ENCODE measurements around the gene INTS7. TPM values are rescaled to one million over a fixed set of nuclear protein-coding genes. Genes with fewer than 3 reads are reported as not detected.
"Not testable (repeated sequence)": the region's sequence is repeated elsewhere in the genome, so short reads cannot be mapped to it uniquely, and the experiment has no call there.

INTS7 gene
- polyA plus RNA-seq, 3 donors from 2014 or later = 16.6 to 17.3 (median 17.0) TPM

GRCh38 chr1:212055333-212055732 is 20.0 kb upstream of the INTS7 start:
- no peak for DNase-seq
- H3K27me3 Mint-ChIP-seq (ENCODE audit: low read depth in 3 of 3) = no peaks in the 10 kb centered on the region
- peak overlapping the region in 1 of 5 donors; percentile 0 for H3K4me3 Mint-ChIP-seq
- peaks cover 9 to 23% (median 18%) of the 10 kb centered on the region in 3 donors for H3K36me3 Mint-ChIP-seq
- H3K27ac Mint-ChIP-seq = peak overlapping the region in 1 of 6 donors; percentile 35
- peaks cover 28 to 37% of the 10 kb centered on the region in 2 donors for H3K4me1 Mint-ChIP-seq
- peaks cover 4 to 18% (median 14%) of the 10 kb centered on the region in 6 donors for H3K9me3 Mint-ChIP-seq

DNA sequence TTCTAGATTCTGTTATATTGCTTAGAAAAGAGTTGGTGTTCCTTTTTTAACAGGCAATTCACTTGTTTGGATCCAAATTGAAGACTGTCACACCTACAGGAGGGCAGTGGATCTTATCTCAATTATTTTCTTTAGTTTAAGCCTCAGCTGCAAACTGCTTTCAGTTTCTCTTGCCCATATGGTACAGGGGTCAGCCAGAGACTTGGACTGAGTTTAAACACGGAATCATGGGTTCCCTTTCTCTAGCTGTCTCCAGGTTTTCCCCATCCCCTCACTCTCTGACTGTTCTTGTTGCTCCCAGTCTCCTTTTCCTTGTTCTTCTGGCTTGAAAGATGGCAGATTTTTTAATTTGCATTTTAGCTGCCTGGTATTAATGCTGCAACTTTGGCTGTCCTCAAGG is 18.6 kb upstream of the INTS7 start:
- H3K27me3 Mint-ChIP-seq (ENCODE audit: low read depth in 3 of 3) = no peaks in the 10 kb centered on the region
- DNase-seq = peak in 2 of 3 donors; percentile 6 to 19
- H3K4me3 Mint-ChIP-seq = peak overlapping the region; percentile 18 to 65 (median 38)
- H3K27ac Mint-ChIP-seq = peak overlapping the region in 5 of 6 donors; percentile 51 to 79 (median 72)
- H3K4me1 Mint-ChIP-seq = peaks cover 28 to 37% of the 10 kb centered on the region in 2 donors
- H3K9me3 Mint-ChIP-seq = peaks cover 4 to 18% (median 14%) of the 10 kb centered on the region in 6 donors
- peaks cover 9 to 23% (median 18%) of the 10 kb centered on the region in 3 donors for H3K36me3 Mint-ChIP-seq

- H3K4me1 Mint-ChIP-seq = peaks cover under 1 to 3% of the 10 kb centered on the region in 2 donors
- no peak overlapping the region for H3K4me3 Mint-ChIP-seq
- H3K36me3 Mint-ChIP-seq = no peaks in the 10 kb centered on the region
- H3K27me3 Mint-ChIP-seq (ENCODE audit: low read depth in 3 of 3) = no peaks in the 10 kb centered on the region
- no peak overlapping the region for H3K27ac Mint-ChIP-seq
- no peak for DNase-seq
- H3K9me3 Mint-ChIP-seq = no peaks in the 10 kb centered on the region
Observed at GRCh38 chr1:212045981-212046380, 10.6 kb upstream of the INTS7 start.

DNA sequence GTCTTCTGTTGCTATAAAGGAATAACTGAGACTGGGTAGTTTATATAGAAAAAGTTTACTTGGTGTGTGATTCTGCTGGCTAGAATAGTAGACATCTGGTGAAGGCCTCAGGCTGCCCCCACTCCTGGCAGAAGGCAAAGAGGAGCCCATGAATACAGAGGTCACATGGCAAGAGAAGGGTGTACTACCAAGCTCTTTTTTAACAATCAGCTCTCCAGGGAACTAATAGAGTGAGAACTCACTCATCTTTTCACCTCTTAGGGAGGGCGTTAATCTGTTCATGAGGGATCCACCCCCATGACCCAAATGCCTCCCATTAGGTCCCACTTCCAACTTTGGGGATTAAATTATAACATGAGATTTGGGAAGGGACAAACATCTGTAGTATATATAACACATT is 9.5 kb upstream of the INTS7 start:
- H3K4me1 Mint-ChIP-seq = peaks cover 7 to 11% of the 10 kb centered on the region in 2 donors
- no peak for DNase-seq
- no peaks in the 10 kb centered on the region for H3K27me3 Mint-ChIP-seq (ENCODE audit: low read depth in 3 of 3)
- H3K36me3 Mint-ChIP-seq = no peaks in the 10 kb centered on the region
- no peak overlapping the region for H3K27ac Mint-ChIP-seq
- H3K4me3 Mint-ChIP-seq = no peak overlapping the region
- H3K9me3 Mint-ChIP-seq = no peaks in the 10 kb centered on the region

- DNase-seq = no peak
- Mint-ChIP-seq H3K36me3 (no peaks in the 10 kb centered on the region), H3K27ac (no peak overlapping the region), H3K4me1 (peaks cover 7 to 12% of the 10 kb centered on the region in 2 donors), H3K4me3 (no peak overlapping the region), H3K9me3 (no peaks in the 10 kb centered on the region), H3K27me3 (ENCODE audit: low read depth in 3 of 3) (no peaks in the 10 kb centered on the region)
Observed at GRCh38 chr1:212042436-212042835, 7.1 kb upstream of the INTS7 start.

GRCh38 chr1:212040629-212041412 is 5.5 kb upstream of the INTS7 start:
- H3K4me3 Mint-ChIP-seq = peak overlapping the region in 4 of 5 donors; percentile 23 to 74 (median 38)
- peak overlapping the region in 1 of 6 donors; percentile 70 for H3K27ac Mint-ChIP-seq
- no peak for DNase-seq
- H3K27me3 Mint-ChIP-seq (ENCODE audit: low read depth in 3 of 3) = peaks cover 0 to 3% (median 0%) of the 10 kb centered on the region in 3 donors
- peaks cover 16 to 28% of the 10 kb centered on the region in 2 donors for H3K4me1 Mint-ChIP-seq
- no peaks in the 10 kb centered on the region for H3K9me3 Mint-ChIP-seq
- no peaks in the 10 kb centered on the region for H3K36me3 Mint-ChIP-seq

DNA sequence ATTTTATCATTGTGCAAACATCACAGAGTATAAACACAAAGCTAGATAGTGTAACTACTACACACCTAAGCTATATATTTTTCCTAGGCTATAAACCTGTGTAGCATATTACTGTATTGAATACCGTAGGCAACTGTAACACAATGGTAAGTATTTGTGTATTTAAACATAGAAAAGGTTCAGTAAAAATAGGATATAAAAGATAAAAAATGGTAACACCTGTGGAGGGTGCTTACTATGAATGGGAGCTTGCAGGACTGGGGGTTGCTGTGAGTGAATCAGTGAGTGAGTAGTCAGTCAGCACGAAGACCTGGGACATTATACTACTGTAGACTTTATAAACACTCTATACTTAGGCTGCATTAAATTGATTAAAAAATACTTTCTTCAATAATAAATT is 4.3 kb upstream of the INTS7 start:
- no peak overlapping the region for H3K4me3 Mint-ChIP-seq
- peaks cover 7 to 12% (median 8%) of the 10 kb centered on the region in 3 donors for H3K27me3 Mint-ChIP-seq (ENCODE audit: low read depth in 3 of 3)
- H3K9me3 Mint-ChIP-seq = no peaks in the 10 kb centered on the region
- H3K4me1 Mint-ChIP-seq = peaks cover 27 to 34% of the 10 kb centered on the region in 2 donors
- no peak for DNase-seq
- H3K36me3 Mint-ChIP-seq = no peaks in the 10 kb centered on the region
- no peak overlapping the region for H3K27ac Mint-ChIP-seq

DNA sequence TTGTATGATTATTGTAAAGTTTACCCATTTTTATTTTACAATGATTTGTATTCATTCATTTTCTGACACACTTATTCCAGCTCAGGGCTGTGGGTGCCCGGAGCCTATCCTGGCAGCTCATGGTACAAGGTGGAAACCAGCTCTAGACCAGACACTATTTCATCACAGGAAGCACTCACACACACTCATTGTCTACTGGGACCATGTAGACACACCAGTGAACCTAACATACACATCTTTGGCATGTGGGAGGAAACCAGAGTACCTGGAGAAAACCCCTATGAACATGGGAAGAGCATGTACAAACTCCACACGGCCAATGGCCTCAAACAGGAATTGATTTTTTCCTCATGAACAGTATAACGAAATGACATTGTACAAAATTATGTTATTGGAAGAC is 2.5 kb upstream of the INTS7 start:
- no peaks in the 10 kb centered on the region for H3K36me3 Mint-ChIP-seq
- no peaks in the 10 kb centered on the region for H3K9me3 Mint-ChIP-seq
- peaks cover 36 to 48% of the 10 kb centered on the region in 2 donors for H3K4me1 Mint-ChIP-seq
- H3K4me3 Mint-ChIP-seq = no peak overlapping the region
- DNase-seq = no peak
- peaks cover 7 to 12% (median 8%) of the 10 kb centered on the region in 3 donors for H3K27me3 Mint-ChIP-seq (ENCODE audit: low read depth in 3 of 3)
- peak overlapping the region in 1 of 6 donors; percentile 24 for H3K27ac Mint-ChIP-seq

- Mint-ChIP-seq H3K27me3 (ENCODE audit: low read depth in 3 of 3) (peaks cover 7 to 12% (median 8%) of the 10 kb centered on the region in 3 donors), H3K36me3 (no peaks in the 10 kb centered on the region), H3K9me3 (no peaks in the 10 kb centered on the region), H3K27ac (peak overlapping the region; percentile 87 to 96 (median 91)), H3K4me1 (peaks cover 48 to 64% of the 10 kb centered on the region in 2 donors), H3K4me3 (peak overlapping the region; percentile 91 to 100 (median 98))
- no peak for DNase-seq
Observed at GRCh38 chr1:212035835-212036605, 663 bp upstream of the INTS7 start.

GRCh38 chr1:212034516-212035122 is 738 bp downstream of the INTS7 start:
- no peak for DNase-seq
- peak overlapping the region; percentile 87 to 96 (median 91) for H3K27ac Mint-ChIP-seq
- peaks cover 7 to 12% (median 8%) of the 10 kb centered on the region in 3 donors for H3K27me3 Mint-ChIP-seq (ENCODE audit: low read depth in 3 of 3)
- no peaks in the 10 kb centered on the region for H3K36me3 Mint-ChIP-seq
- H3K9me3 Mint-ChIP-seq = no peaks in the 10 kb centered on the region
- H3K4me3 Mint-ChIP-seq = peak overlapping the region; percentile 91 to 100 (median 98)
- H3K4me1 Mint-ChIP-seq = peaks cover 42 to 61% of the 10 kb centered on the region in 2 donors

DNA sequence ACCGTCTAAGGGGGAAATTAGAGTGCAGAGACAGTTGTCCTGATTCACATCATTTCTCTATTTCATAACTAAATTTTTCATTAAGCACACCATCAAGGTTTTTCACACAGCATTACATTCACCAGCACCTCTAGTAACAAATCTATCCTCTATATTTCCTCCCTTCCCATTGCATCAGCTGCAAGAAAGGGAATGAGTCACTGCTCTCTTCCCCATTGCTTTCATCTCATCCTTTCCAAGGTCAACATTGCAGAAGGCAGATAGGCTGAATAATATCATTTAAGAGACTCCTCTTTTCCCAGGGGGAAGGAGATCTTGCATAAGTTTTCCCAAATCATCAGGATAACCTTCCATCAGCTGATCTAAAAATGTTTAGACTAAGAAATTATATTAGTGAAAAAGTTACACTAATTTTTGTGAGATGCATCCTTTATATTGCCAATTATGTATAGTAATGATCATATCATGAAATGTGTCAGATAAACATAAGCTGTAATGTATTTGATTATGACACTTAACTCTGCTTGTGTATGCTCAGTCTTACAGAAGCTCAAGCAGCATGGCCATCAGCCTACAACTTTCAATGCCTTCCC is 4.3 kb downstream of the INTS7 start:
- no peak for DNase-seq
- Mint-ChIP-seq H3K36me3 (peaks cover 0 to 6% (median 0%) of the 10 kb centered on the region in 3 donors), H3K9me3 (no peaks in the 10 kb centered on the region), H3K4me3 (no peak overlapping the region), H3K27ac (no peak overlapping the region), H3K4me1 (peaks cover 39 to 59% of the 10 kb centered on the region in 2 donors), H3K27me3 (ENCODE audit: low read depth in 3 of 3) (peaks cover 7 to 12% (median 9%) of the 10 kb centered on the region in 3 donors)

- not testable (repeated sequence) for H3K9me3 Mint-ChIP-seq; H3K27ac Mint-ChIP-seq; H3K27me3 Mint-ChIP-seq (ENCODE audit: low read depth in 3 of 3); DNase-seq; H3K4me3 Mint-ChIP-seq
- peaks cover 11 to 13% (median 11%) of the 10 kb centered on the region in 3 donors for H3K36me3 Mint-ChIP-seq
- peaks cover 14 to 34% of the 10 kb centered on the region in 2 donors for H3K4me1 Mint-ChIP-seq
Observed at GRCh38 chr1:212027727-212028126, 7.6 kb downstream of the INTS7 start.

DNA sequence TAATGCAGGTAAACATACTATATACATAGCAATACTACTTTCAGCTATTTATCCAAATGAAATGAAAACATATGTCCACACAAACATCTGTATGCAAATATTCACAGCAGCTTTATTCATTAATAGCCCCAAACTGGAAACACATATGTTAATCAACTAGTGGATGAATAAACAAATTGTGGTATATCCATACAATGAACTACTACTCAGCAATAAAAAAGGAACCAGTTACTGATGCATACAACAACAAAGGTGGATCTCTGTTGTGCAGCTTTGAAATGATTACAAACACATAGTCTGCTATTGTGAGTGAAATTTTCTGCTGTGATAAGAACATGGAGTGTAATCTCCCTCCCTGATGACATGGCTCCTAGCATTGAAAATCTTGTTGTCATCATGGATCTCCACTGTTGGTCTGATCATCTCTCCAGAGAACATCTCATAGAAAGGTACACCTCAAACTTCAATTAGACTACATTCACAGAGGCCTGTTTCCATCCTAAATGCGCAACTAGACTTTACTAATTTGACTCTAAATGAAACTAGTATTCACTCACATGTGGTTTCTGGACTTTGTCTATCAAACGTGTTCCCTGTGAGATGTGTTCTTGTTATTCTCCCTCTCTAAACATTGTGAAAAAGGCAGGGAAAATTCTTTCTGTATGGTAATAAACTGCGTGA is 10.7 kb downstream of the INTS7 start:
- no peak overlapping the region for H3K4me3 Mint-ChIP-seq
- H3K27me3 Mint-ChIP-seq (ENCODE audit: low read depth in 3 of 3) = peaks cover 0 to 2% (median 0%) of the 10 kb centered on the region in 3 donors
- no peaks in the 10 kb centered on the region for H3K9me3 Mint-ChIP-seq
- peaks cover 5 to 13% of the 10 kb centered on the region in 2 donors for H3K4me1 Mint-ChIP-seq
- H3K36me3 Mint-ChIP-seq = peaks cover 11 to 15% (median 13%) of the 10 kb centered on the region in 3 donors
- H3K27ac Mint-ChIP-seq = no peak overlapping the region
- no peak for DNase-seq

All from immature natural killer cell (primary cell).